Esophagus squamous epithelium (tissue), 4 donors: Measurements from ENCODE around the gene ZMYND8.

Source experiments
- POLR2A ChIP-seq, 4 donors: fragments of 450-650 bp; IDR thresholded peaks; one replicate each; pipeline ENCODE4 v1.6.1; 2017; ENCODE audit warnings: antibody characterized with exemption in 4 of 4, mild to moderate bottlenecking in 4 of 4, moderate library complexity in 3 of 4
- TF ChIP-seq, protein P1 (sequence below), 6 experiments: fragments of 450-650 bp in 4 of 6; fragments of 200-600 bp in 2 of 6; sonication (generic) in 2 of 6; IDR thresholded peaks; one replicate each; pipeline ENCODE4 v1.5.1; 2016 to 2019; ENCODE audit warnings: antibody characterized with exemption in 6 of 6, mild to moderate bottlenecking in 4 of 6, moderate library complexity in 4 of 6

GRCh38 chr20:47220161-47220582, 136.3 kb downstream of the ZMYND8 start:
- TF ChIP-seq POLR2A (IDR thresholded peaks at IDR 0.05) = no peak
- TF ChIP-seq, protein P1, sequence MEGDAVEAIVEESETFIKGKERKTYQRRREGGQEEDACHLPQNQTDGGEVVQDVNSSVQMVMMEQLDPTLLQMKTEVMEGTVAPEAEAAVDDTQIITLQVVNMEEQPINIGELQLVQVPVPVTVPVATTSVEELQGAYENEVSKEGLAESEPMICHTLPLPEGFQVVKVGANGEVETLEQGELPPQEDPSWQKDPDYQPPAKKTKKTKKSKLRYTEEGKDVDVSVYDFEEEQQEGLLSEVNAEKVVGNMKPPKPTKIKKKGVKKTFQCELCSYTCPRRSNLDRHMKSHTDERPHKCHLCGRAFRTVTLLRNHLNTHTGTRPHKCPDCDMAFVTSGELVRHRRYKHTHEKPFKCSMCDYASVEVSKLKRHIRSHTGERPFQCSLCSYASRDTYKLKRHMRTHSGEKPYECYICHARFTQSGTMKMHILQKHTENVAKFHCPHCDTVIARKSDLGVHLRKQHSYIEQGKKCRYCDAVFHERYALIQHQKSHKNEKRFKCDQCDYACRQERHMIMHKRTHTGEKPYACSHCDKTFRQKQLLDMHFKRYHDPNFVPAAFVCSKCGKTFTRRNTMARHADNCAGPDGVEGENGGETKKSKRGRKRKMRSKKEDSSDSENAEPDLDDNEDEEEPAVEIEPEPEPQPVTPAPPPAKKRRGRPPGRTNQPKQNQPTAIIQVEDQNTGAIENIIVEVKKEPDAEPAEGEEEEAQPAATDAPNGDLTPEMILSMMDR (IDR thresholded peaks at IDR 0.05) = peak in 5 of 6 experiments; percentile 18 to 49 (median 40)
